Ascending aorta (tissue), 2 donors: ENCODE measurements around the gene ANK3. TPM values are rescaled to one million over a fixed set of nuclear protein-coding genes. Genes with fewer than 3 reads are reported as not detected.
"Not testable (repeated sequence)": the region's sequence is repeated elsewhere in the genome, so short reads cannot be mapped to it uniquely, and the experiment has no call there.

ENCODE experiments used
- DNase-seq, 2 donors: peaks; one replicate each; pipeline ENCODE4 v3.0.0-alpha.2; 2019; ENCODE audit warnings: low spot score in 2 of 2
- H3K27ac ChIP-seq, 2 donors: fragments of 200-600 bp; sonication (generic); one replicate each; pipeline ENCODE4 v1.5.1; 2016 to 2017; ENCODE audit warnings: mild to moderate bottlenecking in 1 of 2
- H3K27me3 ChIP-seq: fragments of 200-600 bp; sonication (generic); one replicate; pipeline ENCODE4 v1.5.1; 2017
- H3K36me3 ChIP-seq, 2 donors: fragments of 200-600 bp; sonication (generic); one replicate each; pipeline ENCODE4 v1.5.1; 2016
- H3K4me1 ChIP-seq, 2 donors: fragments of 200-600 bp; sonication (generic); one replicate each; pipeline ENCODE4 v1.5.1; 2016 to 2017; ENCODE audit warnings: mild to moderate bottlenecking in 1 of 2
- H3K4me3 ChIP-seq, 2 donors: fragments of 200-600 bp; sonication (generic); one replicate each; pipeline ENCODE4 v1.5.1; 2016 to 2017; ENCODE audit warnings: mild to moderate bottlenecking in 1 of 2
- H3K9me3 ChIP-seq, 2 donors: fragments of 200-600 bp; sonication (generic); one replicate each; pipeline ENCODE4 v1.5.1; 2016
- CTCF ChIP-seq, 3 experiments: fragments of 200-600 bp in 2 of 3; fragments of 450-650 bp in 1 of 3; sonication (generic) in 2 of 3; IDR thresholded peaks; one replicate each; pipeline ENCODE4 v1.5.1; 2016 to 2019; ENCODE audit warnings: antibody characterized with exemption in 3 of 3, mild to moderate bottlenecking in 1 of 3, moderate library complexity in 1 of 3
- intact Hi-C: fragments of 100-400 bp; cut with DNase I; formaldehyde crosslinking; loops from one replicate; pipeline ENCODE4 v1.15.1; 2023
- total RNA-seq: library from RNA; depleted of rRNA; stranded (reverse); fragments of >200 nt; gene quantifications from one replicate; pipeline ENCODE4 v1.1.0, GENCODE V29; 2016

The ANK3 gene
- total RNA-seq, 1 donor from 2014 or later, result 28.3 TPM

- no peaks in the 10 kb centered on the region for H3K27me3 ChIP-seq
- no peaks in the 10 kb centered on the region for H3K9me3 ChIP-seq
- peaks cover 3 to 19% of the 10 kb centered on the region in 2 donors for H3K4me1 ChIP-seq
- no peak for TF ChIP-seq CTCF (IDR thresholded peaks at IDR 0.05)
- peak overlapping the region; percentile 22 to 35 for H3K4me3 ChIP-seq
- H3K36me3 ChIP-seq, result no peaks in the 10 kb centered on the region
- intact Hi-C loops, result loop anchor here (2.0 to 10.0 kb wide), 3 partner anchors 133 to 1255 kb away; partner anchors contain the start of gene CCDC6
- DNase-seq, result no peak
- H3K27ac ChIP-seq, result peak overlapping the region; percentile 46 to 66
These were observed 349.5 kb downstream of the ANK3 start for GRCh38 chr10:60040014-60040662.

DNA sequence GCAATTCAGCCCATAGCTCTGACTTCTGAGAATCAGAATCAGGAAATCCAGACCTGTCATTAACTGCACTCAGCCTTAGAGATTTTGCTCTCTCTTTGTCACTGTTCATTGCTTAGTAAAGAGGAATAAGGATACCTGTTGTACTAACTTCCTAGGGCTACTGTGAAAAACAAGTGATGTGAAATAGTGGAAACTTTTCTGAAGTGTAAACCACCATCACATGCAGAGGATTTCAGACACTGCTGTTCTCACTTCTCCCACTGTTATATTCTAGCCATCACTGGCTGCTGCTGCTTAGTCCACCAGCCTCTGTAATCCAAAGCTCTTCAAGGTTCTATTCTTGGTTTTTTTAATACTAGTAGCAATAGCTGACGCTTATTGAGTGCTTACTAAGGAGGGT lies 353.7 kb downstream of the ANK3 start:
- TF ChIP-seq CTCF (IDR thresholded peaks at IDR 0.05), result no peak
- intact Hi-C loops, result loop anchor here (10.0 kb wide), 1 partner anchor 791 kb away; no protein-coding TSS in a partner anchor
- no peaks in the 10 kb centered on the region for H3K36me3 ChIP-seq
- H3K9me3 ChIP-seq, result no peaks in the 10 kb centered on the region
- DNase-seq, result no peak
- H3K27ac ChIP-seq, result no peak overlapping the region
- no peak overlapping the region for H3K4me3 ChIP-seq
- no peaks in the 10 kb centered on the region for H3K27me3 ChIP-seq
- peaks cover 0 to 4% of the 10 kb centered on the region in 2 donors for H3K4me1 ChIP-seq

DNA sequence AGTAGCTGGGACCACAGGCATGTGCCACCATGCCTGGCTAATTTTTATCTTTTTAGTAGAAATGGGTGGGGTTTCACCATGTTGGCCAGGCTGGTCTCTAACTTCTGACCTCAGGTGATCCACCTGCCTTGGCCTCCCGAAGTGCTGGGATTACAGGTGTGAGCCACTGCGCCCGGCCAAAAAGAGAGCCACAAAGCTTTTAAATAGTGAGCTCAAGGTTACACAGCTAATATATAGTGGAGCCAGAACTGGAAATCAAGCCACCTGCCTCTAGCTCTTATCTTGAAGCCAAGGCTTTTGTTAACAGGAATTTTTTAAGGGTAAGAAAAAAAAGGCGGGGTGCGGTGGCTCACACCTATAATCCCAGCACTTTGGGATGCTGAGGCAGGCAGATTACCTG lies 354.3 kb downstream of the ANK3 start:
- intact Hi-C loops, result loop anchor here (10.0 kb wide), 1 partner anchor 791 kb away; no protein-coding TSS in a partner anchor
- not testable (repeated sequence) for H3K27ac ChIP-seq, H3K4me3 ChIP-seq, DNase-seq, H3K4me1 ChIP-seq, H3K27me3 ChIP-seq, H3K36me3 ChIP-seq, H3K9me3 ChIP-seq

GRCh38 chr10:60032723-60033122 lies 357.0 kb downstream of the ANK3 start:
- H3K27me3 ChIP-seq, result no peaks in the 10 kb centered on the region
- H3K4me3 ChIP-seq, result no peak overlapping the region
- no peaks in the 10 kb centered on the region for H3K4me1 ChIP-seq
- no peaks in the 10 kb centered on the region for H3K36me3 ChIP-seq
- intact Hi-C loops, result loop anchor here (2.0 to 10.0 kb wide), 2 partner anchors 408 to 788 kb away; no protein-coding TSS in a partner anchor
- peak; percentile 41 to 55 (median 51) for TF ChIP-seq CTCF (IDR thresholded peaks at IDR 0.05)
- H3K27ac ChIP-seq, result no peak overlapping the region
- peak in 1 of 2 donors; percentile 75 for DNase-seq
- no peaks in the 10 kb centered on the region for H3K9me3 ChIP-seq

- no peak overlapping the region for H3K27ac ChIP-seq
- no peaks in the 10 kb centered on the region for H3K4me1 ChIP-seq
- no peaks in the 10 kb centered on the region for H3K36me3 ChIP-seq
- H3K9me3 ChIP-seq, result no peaks in the 10 kb centered on the region
- no peak overlapping the region for H3K4me3 ChIP-seq
- no peaks in the 10 kb centered on the region for H3K27me3 ChIP-seq
- no peak for DNase-seq
- no peak for TF ChIP-seq CTCF (IDR thresholded peaks at IDR 0.05)
- intact Hi-C loops, result loop anchor here (2.0 to 10.0 kb wide), 2 partner anchors 407 to 787 kb away; no protein-coding TSS in a partner anchor
These were observed 358.0 kb downstream of the ANK3 start for GRCh38 chr10:60031664-60032063.

DNA sequence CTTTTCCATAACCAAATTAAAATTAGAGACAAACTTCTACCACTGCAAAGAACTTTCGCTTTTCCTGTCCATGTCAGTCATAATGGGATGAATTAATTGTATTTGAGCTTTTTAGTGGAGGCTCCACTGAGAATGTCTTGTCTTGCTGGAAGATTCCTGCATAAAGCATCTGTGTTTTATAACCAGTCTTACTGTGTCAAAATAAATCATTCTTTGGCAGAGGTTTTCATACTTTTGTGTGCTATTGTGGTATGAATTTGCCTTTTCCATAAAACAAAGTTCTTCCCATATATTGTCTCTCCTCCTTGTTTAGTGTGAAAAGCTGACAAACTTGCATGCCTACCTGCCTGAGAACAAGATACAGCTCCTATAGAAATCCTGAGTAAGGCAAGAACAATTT lies 358.5 kb downstream of the ANK3 start:
- no peak for TF ChIP-seq CTCF (IDR thresholded peaks at IDR 0.05)
- no peaks in the 10 kb centered on the region for H3K27me3 ChIP-seq
- H3K27ac ChIP-seq, result no peak overlapping the region
- no peaks in the 10 kb centered on the region for H3K4me1 ChIP-seq
- no peak for DNase-seq
- H3K36me3 ChIP-seq, result no peaks in the 10 kb centered on the region
- no peaks in the 10 kb centered on the region for H3K9me3 ChIP-seq
- H3K4me3 ChIP-seq, result no peak overlapping the region
- intact Hi-C loops, result loop anchor here (10.0 kb wide), 1 partner anchor 786 kb away; no protein-coding TSS in a partner anchor
